Hepatocyte (in vitro differentiated cells): ENCODE results near the gene TAF15. TPM values are rescaled to one million over a fixed set of nuclear protein-coding genes. Genes with fewer than 3 reads are reported as not detected.

Experiments used
- DNase-seq: peaks from one replicate; pipeline ENCODE4 v3.0.0-alpha.2; 2016; ENCODE audit warnings: low spot score
- H2AFZ ChIP-seq: fragments of 200-600 bp; sonication (generic); 2 replicates; pipeline ENCODE4 v1.6.0; 2016; ENCODE audit warnings: antibody characterized with exemption, mild to moderate bottlenecking
- H3K27ac ChIP-seq: fragments of 200-600 bp; sonication (generic); 2 replicates; pipeline ENCODE4 v1.5.1; 2016; ENCODE audit warnings: mild to moderate bottlenecking
- H3K27me3 ChIP-seq: fragments of 200-600 bp; sonication (generic); 2 replicates; pipeline ENCODE4 v1.6.1; 2016
- H3K36me3 ChIP-seq: fragments of 200-600 bp; sonication (generic); replicated peaks from 2 replicates; pipeline ENCODE4 v1.5.1; 2016; ENCODE audit warnings: low read depth; ENCODE audit not compliant: insufficient read depth
- H3K4me1 ChIP-seq: fragments of 200-600 bp; sonication (generic); 2 replicates; pipeline ENCODE4 v1.5.1; 2016; ENCODE audit warnings: mild to moderate bottlenecking, moderate library complexity; ENCODE audit not compliant: insufficient read depth
- H3K4me2 ChIP-seq: fragments of 200-600 bp; sonication (generic); 2 replicates; pipeline ENCODE4 v1.6.0; 2016
- H3K4me3 ChIP-seq: fragments of 200-600 bp; sonication (generic); 2 replicates; pipeline ENCODE4 v1.5.1; 2016; ENCODE audit warnings: mild to moderate bottlenecking
- H3K79me2 ChIP-seq: fragments of 200-600 bp; sonication (generic); 2 replicates; pipeline ENCODE4 v1.6.0; 2017; ENCODE audit warnings: mild to moderate bottlenecking
- H3K9me2 ChIP-seq: fragments of 200-600 bp; sonication (generic); replicated peaks from 2 replicates; pipeline ENCODE4 v1.6.0; 2017; ENCODE audit warnings: mild to moderate bottlenecking; ENCODE audit not compliant: insufficient read depth
- H3K9me3 ChIP-seq: fragments of 200-600 bp; sonication (generic); 2 replicates; pipeline ENCODE4 v1.5.1; 2016; ENCODE audit warnings: low read depth, mild to moderate bottlenecking
- H4K20me1 ChIP-seq: fragments of 200-600 bp; sonication (generic); 2 replicates; pipeline ENCODE4 v1.6.0; 2016; ENCODE audit warnings: mild to moderate bottlenecking; ENCODE audit not compliant: insufficient read depth, poor library complexity, severe bottlenecking
- EZH2 ChIP-seq: fragments of 200-600 bp; sonication (generic); IDR thresholded peaks from 2 replicates; pipeline ENCODE4 v1.6.1; 2016; ENCODE audit warnings: antibody characterized with exemption, mild to moderate bottlenecking, borderline replicate concordance
- EZH2phosphoT487 ChIP-seq: fragments of 200-600 bp; sonication (generic); IDR thresholded peaks from one replicate; pipeline ENCODE4 v1.6.1; 2018; ENCODE audit warnings: antibody characterized with exemption, mild to moderate bottlenecking, low read depth, moderate library complexity; ENCODE audit not compliant: unreplicated experiment, severe bottlenecking
- WGBS: methylation state at CpG from one replicate; pipeline ENCODE4 v1.1.6; 2016; ENCODE audit warnings: low lambda C conversion rate; ENCODE audit errors: missing lambda C conversion rate; 5-methylcytosine and 5-hydroxymethylcytosine counted together
- polyA plus RNA-seq: library from polyadenylated mRNA; unstranded; fragments of >200 nt; fragmentation: Nextera tagmentation; extraction: Ambion mirVana; gene quantifications from 2 replicates; pipeline ENCODE4 v1.2.1, GENCODE V29; 2016
- total RNA-seq: library from RNA; depleted of rRNA; stranded (reverse); fragments of >200 nt; gene quantifications from 2 replicates; pipeline ENCODE4 v1.2.3, GENCODE V29; 2014
- TF ChIP-seq, protein P1 (sequence below): fragments of 200-600 bp; sonication (generic); IDR thresholded peaks from 2 replicates; pipeline ENCODE4 v1.5.1; 2016; ENCODE audit warnings: antibody characterized with exemption, mild to moderate bottlenecking; ENCODE audit not compliant: poor library complexity

TAF15 gene
- total and polyA plus RNA-seq, 2 experiments from 2014 or later = 15.7 to 36.1 TPM

DNA sequence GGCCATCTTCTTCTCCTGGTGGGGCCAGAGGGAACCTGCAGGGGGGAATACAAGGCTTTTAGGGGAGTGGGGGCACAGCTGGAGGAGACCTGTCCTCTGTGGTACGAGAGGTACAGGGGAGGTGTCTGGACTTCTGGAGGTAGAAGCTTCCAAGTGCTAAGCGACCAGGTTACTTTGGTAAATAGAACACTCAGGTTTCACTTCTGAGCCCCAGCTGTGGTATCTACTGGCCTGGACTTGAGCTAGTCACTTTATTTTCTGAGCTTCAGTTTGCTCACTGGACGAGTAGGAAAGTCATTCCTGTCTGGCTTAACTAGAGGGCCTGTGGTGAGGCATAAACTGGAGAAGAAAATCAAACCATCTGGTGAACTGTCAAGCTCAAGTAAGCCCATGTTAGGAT, 59.5 kb downstream of the TAF15 start, which contains the start of gene HEATR9:
TSS of gene HEATR9 (minus strand) at position 155 of the 400 bp plus-strand sequence. CDS start at position 6, 149 bp downstream.
- Histone ChIP-seq H3K9me2 (no peaks in the 10 kb centered on the region), H2AFZ (no peak within 1 kb of the TSS), H3K36me3 (no peaks in the 10 kb centered on the region), H3K4me3 (no peak within 1 kb of the TSS), H3K27me3 (no peaks in the 10 kb centered on the region), H3K4me2 (no peak within 1 kb of the TSS), H3K27ac (no peak within 1 kb of the TSS), H4K20me1 (no peaks in the 10 kb centered on the region), H3K4me1 (peaks cover 8% of the 10 kb centered on the region), H3K79me2 (no peaks in the 10 kb centered on the region), H3K9me3 (no peaks in the 10 kb centered on the region)
- WGBS = 81% methylated on average over 3 of the region's 3 CpGs
- TF ChIP-seq EZH2 (no peak), EZH2phosphoT487 (no peak)
- TF ChIP-seq, protein P1, sequence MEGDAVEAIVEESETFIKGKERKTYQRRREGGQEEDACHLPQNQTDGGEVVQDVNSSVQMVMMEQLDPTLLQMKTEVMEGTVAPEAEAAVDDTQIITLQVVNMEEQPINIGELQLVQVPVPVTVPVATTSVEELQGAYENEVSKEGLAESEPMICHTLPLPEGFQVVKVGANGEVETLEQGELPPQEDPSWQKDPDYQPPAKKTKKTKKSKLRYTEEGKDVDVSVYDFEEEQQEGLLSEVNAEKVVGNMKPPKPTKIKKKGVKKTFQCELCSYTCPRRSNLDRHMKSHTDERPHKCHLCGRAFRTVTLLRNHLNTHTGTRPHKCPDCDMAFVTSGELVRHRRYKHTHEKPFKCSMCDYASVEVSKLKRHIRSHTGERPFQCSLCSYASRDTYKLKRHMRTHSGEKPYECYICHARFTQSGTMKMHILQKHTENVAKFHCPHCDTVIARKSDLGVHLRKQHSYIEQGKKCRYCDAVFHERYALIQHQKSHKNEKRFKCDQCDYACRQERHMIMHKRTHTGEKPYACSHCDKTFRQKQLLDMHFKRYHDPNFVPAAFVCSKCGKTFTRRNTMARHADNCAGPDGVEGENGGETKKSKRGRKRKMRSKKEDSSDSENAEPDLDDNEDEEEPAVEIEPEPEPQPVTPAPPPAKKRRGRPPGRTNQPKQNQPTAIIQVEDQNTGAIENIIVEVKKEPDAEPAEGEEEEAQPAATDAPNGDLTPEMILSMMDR = no peak
- DNase-seq = no peak

DNA sequence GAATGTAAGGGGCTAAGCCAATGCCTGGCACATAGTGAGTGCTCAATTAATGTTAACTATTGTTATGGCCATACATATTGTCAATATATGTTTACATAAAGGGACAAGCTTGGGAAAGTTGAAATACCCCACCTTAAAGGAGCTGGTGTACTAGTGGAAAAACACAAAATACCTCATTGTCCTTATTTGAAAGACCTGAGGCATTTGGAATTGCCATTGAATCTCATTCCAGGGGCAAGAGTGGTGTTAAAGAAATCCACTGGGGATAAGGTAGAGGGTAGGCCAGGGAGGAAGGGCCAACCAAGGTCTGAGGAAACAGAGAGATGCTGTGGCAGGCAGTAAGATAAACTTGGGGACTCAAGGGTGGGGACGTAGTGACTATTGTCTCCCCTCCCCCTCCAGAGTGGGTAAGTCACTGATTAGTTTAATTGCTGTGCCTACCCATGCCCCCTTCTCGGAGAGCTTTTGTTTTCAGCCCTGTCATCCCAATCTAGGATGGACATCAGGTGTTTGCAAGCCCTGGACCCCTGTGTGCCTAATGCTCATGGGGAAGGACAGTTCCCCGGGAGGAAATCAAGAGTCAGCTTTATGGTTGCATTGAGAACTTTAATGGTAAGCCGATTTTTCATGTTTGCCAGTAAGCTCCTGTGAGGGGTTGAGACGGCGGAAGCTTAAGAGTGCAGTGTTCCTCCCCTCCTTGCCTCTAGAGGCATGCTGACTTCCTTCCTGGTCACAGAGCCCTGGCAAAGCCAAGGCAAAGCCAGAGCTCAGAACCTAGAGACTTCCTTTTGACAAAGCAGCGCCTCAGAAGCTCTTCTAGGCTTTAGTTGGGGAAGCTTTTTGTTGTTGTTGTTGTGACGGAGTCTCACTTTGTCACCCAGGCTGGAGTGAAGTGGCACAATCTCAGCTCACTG, 61.9 kb downstream of the TAF15 start:
- H3K27ac ChIP-seq = no peak overlapping the region
- no peaks in the 10 kb centered on the region for H3K27me3 ChIP-seq
- no peaks in the 10 kb centered on the region for H3K4me1 ChIP-seq
- TF ChIP-seq, protein P1 = no peak
- TF ChIP-seq EZH2phosphoT487 (no peak), EZH2 (no peak)
- H3K4me2 ChIP-seq = no peak overlapping the region
- no peaks in the 10 kb centered on the region for H3K79me2 ChIP-seq
- no peak overlapping the region for H3K4me3 ChIP-seq
- WGBS = 86% methylated on average over 8 of the region's 8 CpGs
- H3K9me3 ChIP-seq = no peaks in the 10 kb centered on the region
- H2AFZ ChIP-seq = no peak overlapping the region
- no peaks in the 10 kb centered on the region for H3K36me3 ChIP-seq
- H3K9me2 ChIP-seq = no peaks in the 10 kb centered on the region
- no peak for DNase-seq
- no peaks in the 10 kb centered on the region for H4K20me1 ChIP-seq

DNA sequence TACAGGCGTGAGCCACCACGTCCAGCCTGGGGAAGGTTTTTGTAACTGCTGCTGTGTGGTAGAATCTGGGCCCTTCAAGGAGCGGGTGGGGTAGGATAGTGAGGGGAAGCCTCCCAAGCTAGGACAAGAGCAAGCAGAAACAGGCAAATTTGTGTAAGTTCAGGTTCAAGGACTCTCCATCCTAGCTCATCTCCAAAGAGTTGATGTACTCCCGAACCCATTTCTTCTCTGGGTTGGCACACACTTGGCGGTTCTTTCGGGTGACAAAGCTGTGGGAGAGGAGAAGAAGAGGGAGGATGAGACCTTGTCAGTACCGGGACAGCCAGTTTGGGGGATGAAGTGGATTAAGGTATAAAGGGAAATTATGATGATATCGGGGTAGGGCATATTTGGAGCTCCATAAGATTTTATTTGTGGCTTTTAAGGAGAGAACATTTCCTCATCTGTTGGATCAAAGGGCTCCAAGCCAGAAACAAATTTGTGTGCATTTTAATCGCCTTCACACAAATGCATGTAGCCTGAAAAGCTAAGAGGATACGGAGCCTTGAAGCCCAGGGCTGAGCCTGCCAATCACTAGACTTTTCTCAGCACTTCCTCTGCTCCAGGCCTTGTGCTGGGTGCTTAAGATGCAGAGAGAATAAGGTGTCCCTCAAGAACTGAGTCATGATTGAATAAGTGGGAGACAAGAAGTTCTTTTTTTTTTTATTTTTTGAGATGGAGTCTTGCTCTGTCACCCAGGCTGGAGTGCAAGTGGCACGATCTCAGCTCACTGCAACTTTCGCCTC, 63.1 kb downstream of the TAF15 start:
- no peak for DNase-seq
- H3K36me3 ChIP-seq = no peaks in the 10 kb centered on the region
- no peaks in the 10 kb centered on the region for H3K9me3 ChIP-seq
- WGBS = 96% methylated on average over 12 of the region's 12 CpGs
- H3K79me2 ChIP-seq = no peaks in the 10 kb centered on the region
- H3K27me3 ChIP-seq = no peaks in the 10 kb centered on the region
- TF ChIP-seq EZH2 (no peak), EZH2phosphoT487 (no peak)
- TF ChIP-seq, protein P1 = no peak
- no peaks in the 10 kb centered on the region for H3K9me2 ChIP-seq
- H3K4me1 ChIP-seq = no peaks in the 10 kb centered on the region
- no peak overlapping the region for H3K27ac ChIP-seq
- H4K20me1 ChIP-seq = no peaks in the 10 kb centered on the region
- no peak overlapping the region for H2AFZ ChIP-seq
- no peak overlapping the region for H3K4me3 ChIP-seq
- no peak overlapping the region for H3K4me2 ChIP-seq
